HEK293 (cell line): Measurements from ENCODE around the gene FSTL4.

ENCODE experiments used
- CTCF ChIA-PET: fragments of 350-600 bp; formaldehyde crosslinking; extraction: SDS; loops from one replicate; lab custom pipeline; 2021; ENCODE audit warnings: antibody characterized with exemption; lab: Yijun Ruan, JAX
- POLR2A ChIA-PET: fragments of 300-600 bp; formaldehyde crosslinking; extraction: SDS; loops from one replicate; lab custom pipeline; 2020; ENCODE audit warnings: antibody characterized with exemption, inconsistent platforms; lab: Yijun Ruan, JAX
- H3K27ac ChIP-seq: fragments of 200-500 bp; sonication (Bioruptor generic); 2 replicates; pipeline ENCODE4 v1.5.1; 2014; ENCODE audit warnings: low read depth, low read length, control low read depth, inconsistent platforms; ENCODE audit errors: extremely low read depth
- H3K36me3 ChIP-seq, 2 experiments: fragments of 200-500 bp in 1 of 2; sonication (Bioruptor generic) in 1 of 2; 1 replicate in 1 of 2; 2 replicates in 1 of 2; pipeline ENCODE4 v1.5.1; 2014 to 2017; ENCODE audit warnings: inconsistent platforms in 2 of 2, low read length in 2 of 2; ENCODE audit not compliant: control insufficient read depth in 2 of 2, insufficient read depth in 1 of 2
- H3K4me1 ChIP-seq: fragments of 200-500 bp; sonication (Bioruptor generic); 2 replicates; pipeline ENCODE4 v1.5.1; 2014; ENCODE audit warnings: mild to moderate bottlenecking, low read length, inconsistent platforms; ENCODE audit not compliant: control insufficient read depth, insufficient read depth
- H3K4me3 ChIP-seq: 2 replicates; pipeline ENCODE4 v1.5.1; 2011; ENCODE audit warnings: low read depth, mild to moderate bottlenecking, control low read depth, low read length, moderate library complexity
- H3K9me3 ChIP-seq: fragments of 200-500 bp; sonication (Bioruptor generic); 2 replicates; pipeline ENCODE4 v1.5.1; 2014; ENCODE audit warnings: low read depth, low read length, inconsistent platforms; ENCODE audit not compliant: control insufficient read depth, insufficient read depth
- BCL11B ChIP-seq: fragments of 450-650 bp; formaldehyde crosslinking; IDR thresholded peaks from 2 replicates; pipeline ENCODE4 v1.5.1; 2016; ENCODE audit warnings: low read depth, missing biosample characterization, missing genetic modification characterization
- KLF17 ChIP-seq: fragments of 450-650 bp; formaldehyde crosslinking; IDR thresholded peaks from 2 replicates; pipeline ENCODE4 v1.5.1; 2016; ENCODE audit warnings: missing biosample characterization, missing genetic modification characterization
- KLF8 ChIP-seq: fragments of 450-650 bp; formaldehyde crosslinking; IDR thresholded peaks from 2 replicates; pipeline ENCODE4 v1.5.1; 2016; ENCODE audit warnings: missing biosample characterization, missing genetic modification characterization
- MZF1 ChIP-seq: fragments of 450-650 bp; formaldehyde crosslinking; IDR thresholded peaks from 2 replicates; pipeline ENCODE4 v1.5.1; 2017; ENCODE audit warnings: missing biosample characterization, missing genetic modification characterization, borderline replicate concordance
- PATZ1 ChIP-seq: fragments of 450-650 bp; formaldehyde crosslinking; IDR thresholded peaks from 2 replicates; pipeline ENCODE4 v1.5.1; 2016; ENCODE audit warnings: missing biosample characterization, missing genetic modification characterization
- SALL2 ChIP-seq: fragments of 450-650 bp; formaldehyde crosslinking; IDR thresholded peaks from 2 replicates; pipeline ENCODE4 v1.5.0; 2017; ENCODE audit warnings: missing biosample characterization, mild to moderate bottlenecking, missing genetic modification characterization, borderline replicate concordance
- SCRT2 ChIP-seq: fragments of 450-650 bp; formaldehyde crosslinking; IDR thresholded peaks from 2 replicates; pipeline ENCODE4 v1.5.1; 2016; ENCODE audit warnings: missing biosample characterization, missing genetic modification characterization
- SETDB1 ChIP-seq: IDR thresholded peaks from one replicate; pipeline ENCODE4 v1.6.1; 2017; ENCODE audit warnings: mild to moderate bottlenecking, low read length, moderate library complexity, mixed read lengths; ENCODE audit not compliant: insufficient read length
- SP3 ChIP-seq: fragments of 450-650 bp; formaldehyde crosslinking; IDR thresholded peaks from 2 replicates; pipeline ENCODE4 v1.5.1; 2016; ENCODE audit warnings: missing biosample characterization, missing genetic modification characterization
- YY1 ChIP-seq: fragments of 450-650 bp; formaldehyde crosslinking; IDR thresholded peaks from 2 replicates; pipeline ENCODE4 v1.5.1; 2018; ENCODE audit warnings: missing biosample characterization, missing genetic modification characterization
- ZNF18 ChIP-seq: fragments of 450-650 bp; formaldehyde crosslinking; IDR thresholded peaks from 2 replicates; pipeline ENCODE4 v1.5.1; 2016; ENCODE audit warnings: missing biosample characterization, missing genetic modification characterization
- ZNF223 ChIP-seq: fragments of 450-650 bp; formaldehyde crosslinking; IDR thresholded peaks from 2 replicates; pipeline ENCODE4 v1.5.1; 2016; ENCODE audit warnings: missing biosample characterization, missing genetic modification characterization
- ZNF24 ChIP-seq: fragments of 450-650 bp; formaldehyde crosslinking; IDR thresholded peaks from 2 replicates; pipeline ENCODE4 v1.5.1; 2016; ENCODE audit warnings: missing biosample characterization, missing genetic modification characterization
- ZNF248 ChIP-seq: fragments of 450-650 bp; formaldehyde crosslinking; IDR thresholded peaks from 2 replicates; pipeline ENCODE4 v1.5.1; 2017; ENCODE audit warnings: missing biosample characterization, missing genetic modification characterization
- ZNF26 ChIP-seq: fragments of 450-650 bp; formaldehyde crosslinking; IDR thresholded peaks from 2 replicates; pipeline ENCODE4 v1.5.1; 2016; ENCODE audit warnings: missing biosample characterization, missing genetic modification characterization
- ZNF266 ChIP-seq: fragments of 450-650 bp; formaldehyde crosslinking; IDR thresholded peaks from 2 replicates; pipeline ENCODE4 v1.5.1; 2016; ENCODE audit warnings: missing biosample characterization, missing genetic modification characterization, low read depth
- ZNF292 ChIP-seq: fragments of 450-650 bp; formaldehyde crosslinking; IDR thresholded peaks from 2 replicates; pipeline ENCODE4 v1.5.1; 2016; ENCODE audit warnings: low read depth, missing biosample characterization, missing genetic modification characterization, borderline replicate concordance
- ZNF366 ChIP-seq: fragments of 450-650 bp; formaldehyde crosslinking; conservative IDR thresholded peaks from 2 replicates; pipeline ENCODE4 v1.5.1; 2016; ENCODE audit warnings: missing biosample characterization, missing genetic modification characterization
- ZNF391 ChIP-seq: fragments of 450-650 bp; formaldehyde crosslinking; IDR thresholded peaks from 2 replicates; pipeline ENCODE4 v1.5.1; 2016; ENCODE audit warnings: low read depth, missing biosample characterization, missing genetic modification characterization, borderline replicate concordance
- ZNF423 ChIP-seq: fragments of 450-650 bp; formaldehyde crosslinking; IDR thresholded peaks from 2 replicates; pipeline ENCODE4 v1.5.1; 2016; ENCODE audit warnings: missing biosample characterization, missing genetic modification characterization
- ZNF518A ChIP-seq: fragments of 450-650 bp; formaldehyde crosslinking; conservative IDR thresholded peaks from 2 replicates; pipeline ENCODE4 v1.5.1; 2016; ENCODE audit warnings: low read depth, missing biosample characterization, missing genetic modification characterization
- ZNF692 ChIP-seq: fragments of 450-650 bp; formaldehyde crosslinking; IDR thresholded peaks from 2 replicates; pipeline ENCODE4 v1.5.1; 2016; ENCODE audit warnings: missing biosample characterization, missing genetic modification characterization
- ZNF701 ChIP-seq: fragments of 450-650 bp; formaldehyde crosslinking; IDR thresholded peaks from 2 replicates; pipeline ENCODE4 v1.5.1; 2016; ENCODE audit warnings: missing biosample characterization, missing genetic modification characterization
- ZNF837 ChIP-seq: fragments of 450-650 bp; formaldehyde crosslinking; IDR thresholded peaks from 2 replicates; pipeline ENCODE4 v1.5.1; 2016; ENCODE audit warnings: missing biosample characterization, missing genetic modification characterization

The FSTL4 gene

GRCh38 chr5:133252133-133252480, 360.2 kb downstream of the FSTL4 start (continued):
- TF ChIP-seq SP3 (tag by site-specific recombination): no peak
- TF ChIP-seq SCRT2: no peak
- no peak for TF ChIP-seq SETDB1
- TF ChIP-seq ZNF26 (tag by site-specific recombination): no peak
- TF ChIP-seq BCL11B (tag by site-specific recombination): no peak
- no peak for TF ChIP-seq ZNF266 (tag by site-specific recombination)
- no peak for TF ChIP-seq ZNF518A
- no peak for TF ChIP-seq ZNF292 (tag by site-specific recombination)
- no peak for TF ChIP-seq ZNF366 (tag by site-specific recombination)
- TF ChIP-seq ZNF391 (tag by site-specific recombination): no peak

GRCh38 chr5:133251296-133252132, 360.8 kb downstream of the FSTL4 start:
- Histone ChIP-seq H3K9me3 (no peaks in the 10 kb centered on the region), H3K4me1 (peaks cover 6% of the 10 kb centered on the region; the same call in 1 of the 2 replicates), H3K4me3 (no peak overlapping the region), H3K36me3 (no peaks in the 10 kb centered on the region), H3K27ac (no peak overlapping the region; the same call in 1 of the 2 replicates)
- CTCF ChIA-PET: interaction anchor here (0.6 kb wide), 1 partner anchor 111 kb away, joined by 3 read pairs; no protein-coding TSS in a partner anchor
- POLR2A ChIA-PET: no interaction called here
- TF ChIP-seq ZNF223 (tag by site-specific recombination) (no peak), ZNF692 (tag by site-specific recombination) (0 out of 2 replicates have a peak, but pooled peaks have one; percentile 40), SALL2 (tag by site-specific recombination) (no peak), ZNF18 (tag by site-specific recombination) (no peak), ZNF248 (tag by site-specific recombination) (no peak), KLF17 (tag by site-specific recombination) (peak; percentile 59; the same call in 1 of the 2 replicates), YY1 (tag by site-specific recombination) (no peak), KLF8 (tag by site-specific recombination) (no peak), MZF1 (tag by site-specific recombination) (no peak), ZNF423 (tag by site-specific recombination) (no peak), ZNF701 (tag by site-specific recombination) (no peak), PATZ1 (tag by site-specific recombination) (0 out of 2 replicates have a peak, but pooled peaks have one; percentile 16), ZNF837 (tag by site-specific recombination) (no peak), ZNF24 (tag by site-specific recombination) (0 out of 2 replicates have a peak, but pooled peaks have one; percentile 16)
